NK-92 treated with Interleukin-12 subunit alpha and Interleukin-12 subunit beta, amount 100 ng/mL, for 24 hours (cell line): ENCODE results near the gene SLC4A9.
"Not testable (repeated sequence)": the region's sequence is repeated elsewhere in the genome, so short reads cannot be mapped to it uniquely, and the experiment has no call there.

Source experiments
- DNase-seq: peaks from one replicate; lab custom pipeline; 2025; lab: John Stamatoyannopoulos, UW

The SLC4A9 gene

GRCh38 chr5:140339636-140340035 is 20.4 kb upstream of the SLC4A9 start:
- DNase-seq, result no peak

GRCh38 chr5:140340605-140341121 is 19.3 kb upstream of the SLC4A9 start:
- DNase-seq, result no peak

GRCh38 chr5:140341591-140341990 is 18.4 kb upstream of the SLC4A9 start:
- DNase-seq, result no peak

GRCh38 chr5:140342287-140342686 is 17.7 kb upstream of the SLC4A9 start:
- DNase-seq, result peak; percentile 46

GRCh38 chr5:140342896-140343295 is 17.1 kb upstream of the SLC4A9 start:
- DNase-seq, result no peak

GRCh38 chr5:140343849-140344248 is 16.1 kb upstream of the SLC4A9 start:
- DNase-seq, result not testable (repeated sequence)

GRCh38 chr5:140344683-140345423 is 15.1 kb upstream of the SLC4A9 start:
- peak; percentile 44 for DNase-seq

GRCh38 chr5:140345919-140346347 is 14.1 kb upstream of the SLC4A9 start:
- DNase-seq, result no peak

GRCh38 chr5:140346348-140347221 is 13.4 kb upstream of the SLC4A9 start, which contains the start of gene HBEGF:
HBEGF (minus strand) TSS chr5:140346603; CDS start chr5:140346328, 275 bp downstream.
- DNase-seq, result no peak

GRCh38 chr5:140347360-140347759 is 12.6 kb upstream of the SLC4A9 start:
- DNase-seq, result no peak

- peak; percentile 30 for DNase-seq
These were observed 11.9 kb upstream of the SLC4A9 start for GRCh38 chr5:140348104-140348503.

- DNase-seq, result no peak
These were observed 10.8 kb upstream of the SLC4A9 start for GRCh38 chr5:140349244-140349643.

GRCh38 chr5:140351609-140352334 is 8.2 kb upstream of the SLC4A9 start:
- peak; percentile 25 for DNase-seq

GRCh38 chr5:140355546-140355945 is 4.4 kb upstream of the SLC4A9 start:
- DNase-seq, result no peak

GRCh38 chr5:140356853-140357725 is 2.9 kb upstream of the SLC4A9 start:
- DNase-seq, result no peak

- DNase-seq, result peak; percentile 66
These were observed 2.3 kb upstream of the SLC4A9 start for GRCh38 chr5:140357726-140358093.

- no peak for DNase-seq
These were observed 1.2 kb upstream of the SLC4A9 start for GRCh38 chr5:140358738-140359310.

GRCh38 chr5:140360681-140361479 is 886 bp downstream of the SLC4A9 start:
- no peak for DNase-seq

- no peak for DNase-seq
These were observed 1.9 kb downstream of the SLC4A9 start for GRCh38 chr5:140361901-140362300.

- no peak for DNase-seq
These were observed 2.3 kb downstream of the SLC4A9 start for GRCh38 chr5:140362311-140362710.
